T-helper 22 cell (primary cell): ENCODE data around the gene FBXO31.
"Not testable (repeated sequence)": the region's sequence is repeated elsewhere in the genome, so short reads cannot be mapped to it uniquely, and the experiment has no call there.

Experiments used
- DNase-seq: peaks from one replicate; pipeline ENCODE4 v3.0.0-alpha.2; 2020; ENCODE audit warnings: low read depth

FBXO31 gene

DNA sequence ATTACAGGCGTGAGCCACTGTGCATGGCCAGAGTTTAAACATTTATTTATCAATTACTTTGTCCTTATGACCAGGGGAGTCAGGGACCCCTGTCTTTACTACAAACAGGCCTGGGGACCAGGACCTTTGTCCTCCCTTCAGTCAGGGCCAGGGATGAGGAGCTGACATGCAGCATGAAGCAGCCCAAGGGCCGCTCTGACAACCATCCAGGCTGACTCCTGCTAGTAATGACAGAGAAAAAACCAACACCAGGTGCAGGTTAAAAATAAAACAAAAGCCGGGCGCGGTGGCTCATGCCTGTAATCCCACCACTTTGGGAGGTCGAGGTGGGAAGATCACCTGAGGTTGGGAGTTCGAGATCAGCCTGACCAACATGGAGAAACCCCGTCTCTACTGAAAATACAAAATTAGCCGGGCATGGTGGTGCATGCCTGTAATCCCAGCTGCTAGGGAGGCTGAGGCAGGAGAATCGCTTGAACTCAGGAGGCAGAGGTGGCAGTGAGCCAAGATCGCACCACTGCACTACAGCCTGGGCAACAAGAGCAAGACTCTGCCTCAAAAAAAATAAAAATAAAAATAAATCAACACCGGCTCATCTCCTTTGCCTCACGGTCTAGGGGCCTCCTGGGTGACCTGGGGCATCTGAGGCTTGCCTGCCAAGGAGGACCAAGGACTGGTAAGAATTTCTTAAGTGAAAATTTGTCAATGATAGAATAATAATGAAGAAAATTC is 20.6 kb downstream of the FBXO31 start:
- DNase-seq: not testable (repeated sequence)

GRCh38 chr16:87361916-87362619 is 21.5 kb downstream of the FBXO31 start:
- no peak for DNase-seq

- no peak for DNase-seq
Observed at GRCh38 chr16:87360862-87361610, 22.5 kb downstream of the FBXO31 start.

DNA sequence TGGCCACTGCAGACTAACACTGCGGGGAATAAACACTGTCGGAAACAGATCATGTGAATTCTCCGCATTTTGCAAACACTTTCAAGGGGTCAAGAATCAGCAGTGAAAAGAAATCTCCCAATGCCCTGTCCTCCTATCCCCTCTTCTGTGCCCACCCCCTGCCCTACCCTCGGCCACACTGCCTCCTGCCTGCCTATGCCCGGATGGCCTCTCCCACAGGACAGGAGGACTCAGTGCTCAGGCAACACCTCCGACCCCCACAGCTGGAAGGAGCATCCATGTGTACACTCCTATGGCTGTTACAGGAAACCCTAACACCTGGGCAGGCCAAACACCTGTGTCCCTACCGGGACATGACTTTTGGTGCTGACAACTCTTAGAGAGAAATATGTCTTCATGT is 24.5 kb downstream of the FBXO31 start:
- no peak for DNase-seq

GRCh38 chr16:87358696-87359095 is 24.9 kb downstream of the FBXO31 start:
- no peak for DNase-seq

- no peak for DNase-seq
Observed at GRCh38 chr16:87358250-87358649, 25.3 kb downstream of the FBXO31 start.

DNA sequence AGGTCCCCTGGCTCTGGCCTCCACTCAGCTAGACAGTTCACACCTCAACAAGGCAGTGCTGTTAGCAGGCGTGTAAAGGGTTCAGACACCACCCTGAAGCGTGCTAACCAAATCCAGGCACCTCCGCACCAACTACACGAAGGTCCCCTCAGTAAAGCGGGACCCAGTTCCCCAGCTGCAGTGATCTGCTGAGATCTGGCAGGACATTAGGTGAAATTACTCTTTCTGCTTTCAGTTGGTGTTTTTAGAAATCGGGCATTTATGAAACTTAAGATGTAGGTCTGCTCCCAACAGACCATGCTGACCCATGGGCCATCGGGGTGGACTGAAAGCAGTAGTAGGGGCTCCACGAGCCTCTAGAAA is 27.1 kb downstream of the FBXO31 start:
- no peak for DNase-seq

- DNase-seq: no peak
Observed at GRCh38 chr16:87353613-87354012, 30.0 kb downstream of the FBXO31 start.

DNA sequence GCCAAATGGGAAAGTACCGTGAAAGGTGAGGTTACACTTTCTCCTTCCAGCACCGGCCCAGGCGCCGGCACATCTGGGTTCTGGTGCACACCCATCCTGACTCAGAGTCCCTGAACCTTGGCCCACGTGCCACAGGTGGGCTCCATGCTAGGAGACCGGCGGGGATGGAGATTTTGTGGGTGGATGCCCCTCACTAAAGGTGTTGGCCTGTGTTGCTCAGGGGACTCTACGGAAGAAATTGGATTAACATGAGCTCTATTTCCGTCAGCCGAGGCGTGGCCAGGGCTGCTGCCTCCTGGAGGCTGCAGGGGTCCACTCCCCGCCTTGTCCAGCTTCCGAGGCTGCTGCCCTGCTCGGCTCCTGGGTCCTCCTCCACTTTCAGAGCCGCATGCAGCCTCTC is 30.8 kb downstream of the FBXO31 start:
- no peak for DNase-seq

DNA sequence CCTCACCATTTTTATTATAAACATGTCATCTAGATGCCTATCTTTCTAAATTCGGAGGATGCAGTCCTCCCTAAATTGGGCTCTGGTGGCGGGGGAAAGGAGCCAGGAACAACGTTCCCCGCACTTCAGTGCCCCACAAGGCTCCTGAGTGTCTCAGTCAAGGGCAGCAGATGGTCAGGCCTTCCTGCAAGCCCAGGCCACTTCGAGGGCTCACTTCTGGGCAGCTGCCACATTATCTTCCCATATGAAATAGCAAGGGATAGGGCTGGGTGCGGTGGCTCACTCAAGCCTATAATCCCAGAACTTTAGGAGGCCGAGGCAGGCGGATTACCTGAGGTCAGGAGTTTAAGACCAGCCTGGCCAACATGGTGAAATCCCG is 32.3 kb downstream of the FBXO31 start:
- no peak for DNase-seq

- DNase-seq: no peak
Observed at GRCh38 chr16:87350681-87351319, 32.8 kb downstream of the FBXO31 start.

- no peak for DNase-seq
Observed at GRCh38 chr16:87350031-87350430, 33.5 kb downstream of the FBXO31 start.

- DNase-seq: no peak
Observed at GRCh38 chr16:87348616-87349157, 34.9 kb downstream of the FBXO31 start.

DNA sequence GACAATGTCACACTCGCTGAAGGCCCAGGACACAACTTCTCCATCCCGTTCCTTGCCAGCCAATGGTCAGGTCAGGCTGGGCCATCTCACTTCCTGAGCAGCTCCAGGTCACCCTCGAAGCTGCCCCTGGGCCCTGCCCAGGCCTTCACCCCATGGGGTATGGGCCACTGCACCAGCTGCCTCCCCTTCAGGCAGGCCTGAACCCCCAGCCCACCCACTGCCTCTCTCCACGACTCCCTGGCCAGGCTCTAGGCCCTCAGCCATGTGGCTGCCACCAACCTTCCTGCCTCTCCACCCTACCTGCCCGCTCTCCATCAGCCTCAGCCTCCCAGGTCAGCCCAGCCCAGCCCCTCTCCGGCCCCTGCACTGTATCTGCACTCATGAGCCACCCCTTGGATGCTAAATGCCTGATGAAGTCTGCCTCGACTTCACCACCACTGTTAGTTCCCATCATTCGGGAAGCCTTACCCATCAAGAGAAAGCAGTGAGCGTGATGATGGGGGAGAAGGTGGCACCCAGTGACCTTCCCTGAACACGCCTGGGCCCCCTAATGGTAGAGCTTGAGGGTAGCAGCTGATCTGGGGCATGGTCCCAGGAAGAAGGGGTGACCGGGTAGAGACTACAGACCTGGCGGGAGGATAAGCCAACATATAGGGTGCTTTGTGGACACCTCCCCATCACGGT is 35.5 kb downstream of the FBXO31 start:
- DNase-seq: no peak

- no peak for DNase-seq
Observed at GRCh38 chr16:87346517-87347060, 37.0 kb downstream of the FBXO31 start.

- no peak for DNase-seq
Observed at GRCh38 chr16:87345726-87346424, 37.7 kb downstream of the FBXO31 start.

DNA sequence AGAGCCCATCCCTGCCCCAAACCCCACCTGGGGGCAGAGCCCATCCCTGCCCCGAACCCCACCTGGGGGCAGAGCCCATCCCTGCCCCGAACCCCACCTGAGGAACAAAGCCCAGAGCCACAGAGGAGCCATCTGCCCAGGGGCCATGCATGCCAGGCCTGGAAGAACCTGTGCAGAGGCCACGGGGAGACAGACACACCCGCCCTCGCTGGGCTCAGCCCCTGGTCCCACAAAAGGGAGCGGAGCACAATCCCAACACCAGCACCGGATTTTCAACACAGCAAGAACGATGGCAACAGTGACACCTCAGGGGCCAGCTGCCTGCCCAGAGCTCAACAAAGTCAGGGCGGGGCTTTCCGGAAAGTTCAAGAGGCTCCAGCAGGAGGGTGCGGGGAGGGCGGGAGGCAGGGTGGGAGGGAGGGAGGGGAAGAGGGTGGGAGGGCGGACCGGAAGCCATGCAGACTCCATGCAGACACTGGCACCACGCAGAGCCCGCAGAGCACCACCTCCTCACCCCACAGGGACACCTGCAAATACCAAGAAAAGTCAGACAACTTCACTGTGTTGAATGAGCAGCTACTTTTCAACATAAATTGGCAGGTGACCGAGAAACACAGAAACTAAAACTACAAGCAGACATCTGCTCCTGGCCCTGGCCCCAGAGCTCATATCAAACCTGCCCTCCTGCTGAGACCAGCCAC is 38.5 kb downstream of the FBXO31 start:
- DNase-seq: peak; percentile 37

DNA sequence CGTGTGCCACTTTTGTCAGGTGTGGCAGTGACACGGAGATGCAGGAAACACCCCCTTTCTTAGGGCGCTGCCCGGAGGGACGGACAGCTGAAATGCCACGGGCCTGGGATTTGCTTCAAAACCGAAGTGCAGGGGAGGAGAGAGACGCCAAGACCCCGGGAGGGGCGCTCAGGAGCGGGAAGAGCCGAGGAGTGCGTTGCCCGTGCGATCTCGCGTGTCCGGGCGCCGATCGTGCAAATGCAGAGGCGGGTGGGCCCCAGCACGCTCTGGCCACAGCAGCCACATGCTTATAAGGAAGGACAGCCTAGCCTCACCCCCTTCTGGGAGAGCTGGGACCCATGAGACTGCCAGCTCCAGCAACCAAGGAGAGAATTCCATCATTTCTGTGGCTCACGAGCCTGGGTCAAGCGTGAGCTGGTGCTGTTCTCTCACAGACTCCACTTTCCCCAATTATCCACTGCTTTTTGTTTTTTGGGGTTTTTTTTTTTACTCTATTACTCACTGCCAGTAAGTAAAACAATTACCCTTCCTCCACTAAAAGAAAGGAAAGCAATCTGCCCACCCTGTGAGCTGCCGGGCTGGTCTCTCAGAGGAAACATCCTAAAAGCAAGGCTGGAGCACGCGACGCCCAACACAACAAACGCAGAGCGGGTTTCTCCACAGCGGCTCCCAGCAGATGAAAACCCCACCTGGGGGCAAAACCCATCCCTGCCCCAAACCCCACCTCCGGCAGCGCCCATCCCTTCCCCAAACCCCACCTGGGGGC is 39.2 kb downstream of the FBXO31 start:
- DNase-seq: no peak

- DNase-seq: no peak
Observed at GRCh38 chr16:87343753-87344050, 39.9 kb downstream of the FBXO31 start.
